KMS-11 (cell line): ENCODE results near the gene ZBTB42.

ENCODE experiments used
- H2AFZ ChIP-seq: fragments of 200-600 bp; sonication (generic); 2 replicates; pipeline ENCODE4 v1.6.1; 2016; ENCODE audit warnings: antibody characterized with exemption, mixed run types, low read depth
- H3K27ac ChIP-seq: fragments of 200-600 bp; sonication (generic); 2 replicates; pipeline ENCODE4 v1.6.1; 2016; ENCODE audit warnings: mild to moderate bottlenecking, mixed run types
- H3K27me3 ChIP-seq: fragments of 200-600 bp; sonication (generic); 2 replicates; pipeline ENCODE4 v1.6.1; 2017; ENCODE audit warnings: mild to moderate bottlenecking, low read depth, mixed run types, moderate library complexity; ENCODE audit not compliant: insufficient read depth
- H3K36me3 ChIP-seq: fragments of 200-600 bp; sonication (generic); 2 replicates; pipeline ENCODE4 v1.6.1; 2017; ENCODE audit warnings: mild to moderate bottlenecking, mixed run types; ENCODE audit not compliant: insufficient read depth
- H3K4me1 ChIP-seq: fragments of 200-600 bp; sonication (generic); 2 replicates; pipeline ENCODE4 v1.6.1; 2016; ENCODE audit warnings: mild to moderate bottlenecking, low read depth, mixed run types; ENCODE audit not compliant: poor library complexity, severe bottlenecking
- H3K4me2 ChIP-seq: fragments of 200-600 bp; sonication (generic); 2 replicates; pipeline ENCODE4 v1.7.0; 2016; ENCODE audit warnings: mild to moderate bottlenecking, mixed run types
- H3K4me3 ChIP-seq: fragments of 200-600 bp; sonication (generic); IDR thresholded peaks from 2 replicates; pipeline ENCODE4 v1.6.1; 2017; ENCODE audit warnings: low read depth, low read length, mixed read lengths; ENCODE audit not compliant: insufficient read depth
- H3K79me2 ChIP-seq: fragments of 200-600 bp; sonication (generic); 2 replicates; pipeline ENCODE4 v1.6.1; 2016; ENCODE audit warnings: low read depth, mixed run types; ENCODE audit not compliant: insufficient read depth
- H3K9ac ChIP-seq: fragments of 200-600 bp; sonication (generic); 2 replicates; pipeline ENCODE4 v1.6.1; 2016; ENCODE audit warnings: mild to moderate bottlenecking, mixed run types
- H4K20me1 ChIP-seq: fragments of 200-600 bp; sonication (generic); 2 replicates; pipeline ENCODE4 v1.6.1; 2016; ENCODE audit warnings: mild to moderate bottlenecking, mixed run types; ENCODE audit not compliant: insufficient read depth
- TF ChIP-seq, protein P1 (sequence below): fragments of 200-600 bp; sonication (generic); conservative IDR thresholded peaks from 2 replicates; pipeline ENCODE4 v1.6.1; 2017; ENCODE audit warnings: low read depth, mild to moderate bottlenecking, antibody characterized with exemption, low read length, moderate library complexity, mixed read lengths

ZBTB42 gene

GRCh38 chr14:104821229-104821945 is 20.5 kb downstream of the ZBTB42 start:
- no peaks in the 10 kb centered on the region for H3K36me3 ChIP-seq
- no peak overlapping the region for H3K4me2 ChIP-seq
- H3K27ac ChIP-seq = no peak overlapping the region
- TF ChIP-seq, protein P1, sequence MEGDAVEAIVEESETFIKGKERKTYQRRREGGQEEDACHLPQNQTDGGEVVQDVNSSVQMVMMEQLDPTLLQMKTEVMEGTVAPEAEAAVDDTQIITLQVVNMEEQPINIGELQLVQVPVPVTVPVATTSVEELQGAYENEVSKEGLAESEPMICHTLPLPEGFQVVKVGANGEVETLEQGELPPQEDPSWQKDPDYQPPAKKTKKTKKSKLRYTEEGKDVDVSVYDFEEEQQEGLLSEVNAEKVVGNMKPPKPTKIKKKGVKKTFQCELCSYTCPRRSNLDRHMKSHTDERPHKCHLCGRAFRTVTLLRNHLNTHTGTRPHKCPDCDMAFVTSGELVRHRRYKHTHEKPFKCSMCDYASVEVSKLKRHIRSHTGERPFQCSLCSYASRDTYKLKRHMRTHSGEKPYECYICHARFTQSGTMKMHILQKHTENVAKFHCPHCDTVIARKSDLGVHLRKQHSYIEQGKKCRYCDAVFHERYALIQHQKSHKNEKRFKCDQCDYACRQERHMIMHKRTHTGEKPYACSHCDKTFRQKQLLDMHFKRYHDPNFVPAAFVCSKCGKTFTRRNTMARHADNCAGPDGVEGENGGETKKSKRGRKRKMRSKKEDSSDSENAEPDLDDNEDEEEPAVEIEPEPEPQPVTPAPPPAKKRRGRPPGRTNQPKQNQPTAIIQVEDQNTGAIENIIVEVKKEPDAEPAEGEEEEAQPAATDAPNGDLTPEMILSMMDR = no peak
- no peak overlapping the region for H3K4me3 ChIP-seq
- no peaks in the 10 kb centered on the region for H4K20me1 ChIP-seq
- no peak overlapping the region for H2AFZ ChIP-seq
- H3K9ac ChIP-seq = no peak overlapping the region
- H3K27me3 ChIP-seq = no peaks in the 10 kb centered on the region; the same call in 1 of the 2 replicates
- H3K4me1 ChIP-seq = no peaks in the 10 kb centered on the region
- H3K79me2 ChIP-seq = no peaks in the 10 kb centered on the region

DNA sequence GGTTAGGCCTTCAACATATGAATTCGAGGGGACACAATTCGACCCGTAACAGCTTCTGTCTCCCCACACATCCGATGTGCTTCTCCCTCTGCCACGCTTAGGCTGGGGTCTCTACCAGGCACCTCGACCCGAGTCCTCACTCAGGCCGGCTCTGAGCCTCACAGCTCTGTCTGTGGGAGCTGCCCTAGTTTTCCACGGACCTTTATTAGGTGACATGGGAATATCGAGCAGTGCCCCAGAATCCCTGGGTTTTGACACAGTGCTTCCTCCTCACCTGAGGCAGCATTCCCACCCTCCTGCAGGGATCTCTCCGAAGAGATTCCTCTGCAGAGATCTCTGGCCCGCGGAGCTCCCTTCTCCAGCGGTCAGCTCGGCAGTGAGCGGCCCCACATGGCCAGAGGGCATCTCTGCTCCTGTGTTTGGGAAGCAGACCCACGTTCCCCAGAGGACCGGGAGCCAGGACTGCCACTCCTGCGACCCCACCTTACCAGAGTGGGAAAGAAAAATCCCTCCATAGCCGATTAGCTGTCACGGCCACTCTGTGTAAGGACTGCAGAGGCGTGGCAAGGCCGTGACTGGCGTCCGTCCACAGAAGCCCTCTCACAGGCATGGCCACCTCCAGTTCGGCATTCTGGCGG is 21.2 kb downstream of the ZBTB42 start:
- H2AFZ ChIP-seq = no peak overlapping the region
- TF ChIP-seq, protein P1 = no peak
- H3K4me1 ChIP-seq = peaks cover under 1% of the 10 kb centered on the region
- no peaks in the 10 kb centered on the region for H4K20me1 ChIP-seq
- no peak overlapping the region for H3K9ac ChIP-seq
- H3K27me3 ChIP-seq = no peaks in the 10 kb centered on the region; the same call in 1 of the 2 replicates
- no peaks in the 10 kb centered on the region for H3K36me3 ChIP-seq
- no peak overlapping the region for H3K4me3 ChIP-seq
- no peak overlapping the region for H3K4me2 ChIP-seq
- H3K27ac ChIP-seq = no peak overlapping the region
- H3K79me2 ChIP-seq = no peaks in the 10 kb centered on the region

DNA sequence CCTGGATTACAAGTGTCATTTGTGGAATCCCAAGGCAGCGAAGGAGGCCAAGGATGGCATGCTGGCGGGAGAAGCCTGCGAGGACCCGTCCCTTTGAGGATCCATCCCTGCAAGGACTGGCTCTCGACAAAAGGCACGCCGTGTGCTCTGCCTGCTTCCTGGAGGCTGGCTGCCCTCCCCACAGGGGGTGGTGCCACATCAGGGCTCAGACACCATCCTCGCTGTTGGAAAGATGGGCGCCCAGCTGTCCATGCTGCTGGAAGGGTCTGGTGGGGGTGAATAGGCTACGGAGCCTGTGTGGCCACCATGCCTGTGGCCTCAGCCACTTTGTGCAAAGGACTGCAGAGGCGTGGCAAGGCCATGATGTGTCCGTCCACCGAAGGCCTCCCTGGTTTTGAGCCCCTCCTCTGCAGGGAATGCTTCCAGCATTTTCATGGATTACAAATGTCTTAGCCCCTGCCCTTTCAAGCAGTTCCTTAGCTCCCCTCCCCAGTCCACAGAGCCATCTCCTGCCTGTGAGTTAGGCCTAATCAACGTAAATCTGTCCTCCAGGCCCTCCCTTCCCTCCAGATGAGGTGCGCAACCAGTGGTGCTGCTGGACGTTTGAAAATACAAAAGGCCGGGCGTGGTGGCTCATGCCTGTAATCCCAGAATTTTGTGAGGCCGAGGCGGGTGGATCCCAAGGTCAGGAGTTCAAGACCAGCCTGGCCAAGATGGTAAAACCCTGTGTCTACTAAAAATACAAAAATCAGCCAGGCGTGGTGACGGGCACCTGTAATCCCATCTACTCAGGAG is 22.1 kb downstream of the ZBTB42 start:
- TF ChIP-seq, protein P1 = no peak

DNA sequence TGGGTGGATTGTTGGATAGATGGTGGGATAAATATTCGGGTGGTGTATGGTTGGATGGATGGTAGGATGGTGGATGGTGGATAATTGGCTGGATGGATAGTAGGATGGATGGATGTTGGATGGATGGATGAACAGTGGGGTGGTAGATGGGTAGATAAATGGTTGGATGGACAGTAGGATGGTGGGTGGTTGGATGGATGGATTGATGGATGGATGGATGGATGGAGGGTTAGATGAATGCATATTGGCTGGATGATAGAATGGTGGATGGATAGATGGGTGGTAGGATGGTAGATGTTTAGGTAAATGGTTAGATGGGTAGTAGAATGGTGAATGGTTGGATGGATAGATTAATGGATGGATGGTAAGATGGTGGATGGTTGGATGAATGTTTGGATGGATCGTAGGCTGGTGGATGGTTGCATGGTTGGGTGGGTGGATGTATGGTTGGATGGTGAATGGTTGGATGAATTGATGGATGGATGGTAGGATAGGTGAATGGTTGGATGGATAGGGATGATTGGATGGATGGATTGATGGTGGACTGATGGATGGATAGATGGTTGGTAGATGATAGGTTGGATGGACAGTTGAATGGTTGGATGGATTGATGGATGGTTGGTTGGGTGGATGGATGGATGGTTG is 23.6 kb downstream of the ZBTB42 start:
- peaks cover 11% of the 10 kb centered on the region for H3K4me1 ChIP-seq
- H3K27ac ChIP-seq = no peak overlapping the region
- H3K9ac ChIP-seq = no peak overlapping the region
- H4K20me1 ChIP-seq = no peaks in the 10 kb centered on the region
- no peak overlapping the region for H3K4me2 ChIP-seq
- no peak overlapping the region for H3K4me3 ChIP-seq
- TF ChIP-seq, protein P1 = no peak
- no peak overlapping the region for H2AFZ ChIP-seq
- H3K36me3 ChIP-seq = no peaks in the 10 kb centered on the region
- no peaks in the 10 kb centered on the region for H3K79me2 ChIP-seq
- no peaks in the 10 kb centered on the region; the same call in 1 of the 2 replicates for H3K27me3 ChIP-seq

More for the DNA sequence above, 22.1 kb downstream of the ZBTB42 start:
- H4K20me1 ChIP-seq = no peaks in the 10 kb centered on the region
- no peak overlapping the region for H3K9ac ChIP-seq
- peaks cover 10% of the 10 kb centered on the region for H3K4me1 ChIP-seq
- H3K79me2 ChIP-seq = no peaks in the 10 kb centered on the region
- H3K36me3 ChIP-seq = no peaks in the 10 kb centered on the region
- H3K27me3 ChIP-seq = no peaks in the 10 kb centered on the region; the same call in 1 of the 2 replicates
- no peak overlapping the region for H3K4me2 ChIP-seq
- no peak overlapping the region for H2AFZ ChIP-seq
- H3K4me3 ChIP-seq = no peak overlapping the region
- H3K27ac ChIP-seq = no peak overlapping the region
